Kidney capillary endothelial cell (primary cell): ENCODE measurements around the gene HGF.

Source experiments
- DNase-seq: peaks from one replicate; pipeline ENCODE4 v3.0.0-alpha.2; 2018; ENCODE audit warnings: low spot score

Gene HGF

DNA sequence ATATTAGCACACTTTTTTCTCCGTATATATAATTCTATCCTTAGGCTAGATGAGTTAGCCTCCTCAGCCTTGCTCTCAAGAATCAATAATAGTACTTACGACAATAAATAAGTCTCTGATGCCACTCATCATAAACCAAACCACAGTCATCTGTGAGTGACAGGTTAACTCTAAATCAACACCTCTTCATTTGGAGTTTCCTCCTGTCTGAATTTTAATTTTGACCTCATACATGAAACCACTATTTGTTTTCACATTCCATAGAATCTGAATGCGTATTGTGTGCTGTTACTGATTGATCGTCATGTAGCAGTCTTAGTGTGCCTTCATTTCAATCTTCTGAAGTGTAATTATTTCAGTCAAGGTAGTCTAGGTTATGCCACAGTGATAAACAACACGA, 85.8 kb downstream of the HGF start:
- DNase-seq = no peak

DNA sequence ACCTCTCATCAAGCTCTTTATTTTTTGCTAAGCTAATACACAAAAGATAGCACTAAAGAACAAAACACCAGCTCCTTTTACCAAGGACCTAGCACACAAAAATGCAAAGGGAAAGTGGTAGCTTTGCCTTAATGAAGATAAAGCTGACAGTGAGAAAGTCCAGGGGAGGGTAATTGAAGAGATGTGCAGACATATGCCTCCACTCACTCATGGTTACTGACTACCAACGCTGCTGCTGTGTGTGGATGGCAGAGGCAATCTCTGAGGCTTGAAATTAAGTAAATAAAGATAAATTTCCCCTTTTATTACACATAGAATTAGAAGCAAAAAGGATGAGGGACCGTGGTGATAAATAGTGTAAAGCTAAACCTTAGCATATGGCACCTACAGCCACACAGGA, 87.0 kb downstream of the HGF start:
- DNase-seq = no peak

GRCh38 chr7:81680120-81680519, 89.7 kb downstream of the HGF start:
- DNase-seq = no peak

DNA sequence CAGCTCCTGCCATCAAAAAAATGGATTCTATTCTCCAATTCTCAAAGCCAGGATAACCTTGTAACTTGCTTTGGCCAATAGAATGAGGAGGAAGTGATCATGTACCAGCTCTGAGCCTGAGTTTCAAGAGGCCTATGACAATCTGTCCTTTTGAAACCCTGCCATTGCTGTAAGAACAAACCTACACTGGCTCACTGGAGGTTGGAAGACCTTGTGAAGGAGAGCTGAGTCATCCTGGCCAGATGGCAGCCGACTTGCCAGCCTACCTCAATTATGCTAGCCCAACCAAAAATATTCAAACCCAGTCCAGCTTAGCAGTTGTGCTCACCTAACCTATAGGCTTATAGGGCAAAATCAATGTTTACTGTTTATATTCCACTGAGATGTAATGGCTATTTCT, 93.0 kb downstream of the HGF start:
- DNase-seq = no peak

GRCh38 chr7:81676105-81676811, 93.6 kb downstream of the HGF start:
- DNase-seq = no peak

DNA sequence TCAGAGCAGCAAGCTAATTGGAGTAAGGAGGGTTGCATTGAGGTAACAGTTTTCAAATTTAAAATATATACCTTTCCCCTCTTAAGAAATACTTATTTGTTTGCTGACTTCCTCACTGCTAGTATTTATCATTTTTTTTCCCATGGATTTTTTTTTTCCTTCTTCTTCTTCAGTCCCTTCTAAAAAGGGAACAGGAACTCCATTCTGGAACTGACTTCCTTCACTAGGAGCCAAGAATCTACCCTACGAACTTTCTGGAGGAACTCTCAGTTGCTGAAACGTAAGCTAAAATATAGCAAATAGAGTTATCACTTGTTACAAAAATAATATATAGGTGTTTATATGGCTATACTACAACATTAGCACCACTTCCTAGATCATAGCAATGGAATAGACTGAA, 95.4 kb downstream of the HGF start:
- DNase-seq = no peak

- no peak for DNase-seq
Observed at GRCh38 chr7:81672872-81673271, 97.0 kb downstream of the HGF start.

DNA sequence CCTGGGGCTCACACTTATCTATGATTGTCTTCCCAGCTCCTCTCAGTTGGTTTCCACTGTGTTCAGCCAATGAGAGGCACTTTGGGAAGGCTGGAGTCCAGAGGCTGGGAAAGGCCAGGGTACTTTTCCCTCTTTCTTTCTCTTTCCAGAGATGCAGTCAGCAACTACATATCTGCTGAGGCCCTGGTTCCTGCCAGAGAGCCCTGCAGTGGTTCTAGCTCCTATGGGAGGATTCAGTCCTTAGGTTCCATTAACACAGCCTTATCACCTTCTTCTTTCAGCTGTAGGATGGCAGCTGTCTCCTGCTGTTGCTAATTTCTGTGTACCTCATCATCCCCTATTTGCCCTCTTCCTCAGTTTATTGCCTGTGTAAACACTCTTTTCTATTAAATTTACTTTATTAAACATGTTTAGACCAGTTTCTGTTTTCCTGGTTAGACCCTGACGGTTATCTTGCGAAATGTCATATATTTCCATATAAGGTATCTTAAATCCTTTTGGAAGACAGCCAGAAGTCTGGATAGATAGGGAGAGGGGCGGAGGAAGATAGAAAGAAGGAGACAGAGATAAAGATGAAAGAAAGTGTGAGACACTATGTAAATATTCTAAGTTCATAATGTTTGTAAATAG, 100.3 kb downstream of the HGF start:
- no peak for DNase-seq

GRCh38 chr7:81666209-81666608, 103.6 kb downstream of the HGF start:
- DNase-seq = no peak

- DNase-seq = no peak
Observed at GRCh38 chr7:81665236-81665635, 104.6 kb downstream of the HGF start.

DNA sequence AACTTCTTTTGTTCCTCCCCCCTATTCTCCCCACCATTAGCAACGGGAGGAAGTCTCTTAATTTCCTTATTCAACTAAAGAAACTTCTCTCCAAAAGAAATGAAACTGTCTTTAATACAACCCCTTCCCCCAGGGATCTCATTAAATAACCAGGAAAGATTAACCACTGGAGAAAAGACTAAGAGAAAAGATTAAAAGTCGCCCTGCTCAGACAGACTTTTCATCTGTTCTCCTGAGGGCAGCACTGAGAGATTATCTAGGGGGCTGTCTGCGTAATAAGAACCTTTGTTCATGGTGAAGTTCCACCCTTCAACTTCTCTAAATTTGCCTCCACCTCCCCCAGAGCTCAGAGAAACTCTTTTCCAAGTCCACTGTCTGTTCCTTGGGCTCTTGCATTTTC, 105.5 kb downstream of the HGF start:
- DNase-seq = no peak

- DNase-seq = no peak
Observed at GRCh38 chr7:81662531-81662930, 107.3 kb downstream of the HGF start.

GRCh38 chr7:81659697-81660395, 110.0 kb downstream of the HGF start:
- DNase-seq = no peak

DNA sequence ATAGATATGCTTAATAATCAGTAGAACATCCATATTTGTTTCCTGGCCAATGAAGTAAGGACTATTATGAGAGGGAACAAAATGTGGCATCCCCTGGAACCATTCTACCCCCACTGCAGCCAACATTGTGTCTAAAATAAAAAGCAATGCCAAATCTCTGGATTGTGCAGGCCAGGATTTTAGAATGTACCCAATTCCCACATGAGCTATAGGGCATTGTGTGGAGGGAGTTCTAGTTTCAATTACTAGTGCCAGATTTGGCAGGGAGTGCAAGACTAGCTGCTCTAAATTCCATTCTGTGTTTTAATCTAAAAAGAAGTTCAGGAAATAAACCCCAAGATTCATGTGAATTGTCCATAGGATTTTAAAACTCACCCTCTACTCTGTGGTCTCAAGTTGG, 112.3 kb downstream of the HGF start:
- DNase-seq = no peak

- no peak for DNase-seq
Observed at GRCh38 chr7:81655271-81655670, 114.6 kb downstream of the HGF start.

- no peak for DNase-seq
Observed at GRCh38 chr7:81652225-81652624, 117.6 kb downstream of the HGF start.
